ENCODE results near the gene SOX18. TPM values are rescaled to one million over a fixed set of nuclear protein-coding genes. Genes with fewer than 3 reads are reported as not detected.

SOX18 gene
- total and polyA plus RNA-seq, 2 experiments from 2014 or later = 0.21 TPM; not detected in 1

DNA sequence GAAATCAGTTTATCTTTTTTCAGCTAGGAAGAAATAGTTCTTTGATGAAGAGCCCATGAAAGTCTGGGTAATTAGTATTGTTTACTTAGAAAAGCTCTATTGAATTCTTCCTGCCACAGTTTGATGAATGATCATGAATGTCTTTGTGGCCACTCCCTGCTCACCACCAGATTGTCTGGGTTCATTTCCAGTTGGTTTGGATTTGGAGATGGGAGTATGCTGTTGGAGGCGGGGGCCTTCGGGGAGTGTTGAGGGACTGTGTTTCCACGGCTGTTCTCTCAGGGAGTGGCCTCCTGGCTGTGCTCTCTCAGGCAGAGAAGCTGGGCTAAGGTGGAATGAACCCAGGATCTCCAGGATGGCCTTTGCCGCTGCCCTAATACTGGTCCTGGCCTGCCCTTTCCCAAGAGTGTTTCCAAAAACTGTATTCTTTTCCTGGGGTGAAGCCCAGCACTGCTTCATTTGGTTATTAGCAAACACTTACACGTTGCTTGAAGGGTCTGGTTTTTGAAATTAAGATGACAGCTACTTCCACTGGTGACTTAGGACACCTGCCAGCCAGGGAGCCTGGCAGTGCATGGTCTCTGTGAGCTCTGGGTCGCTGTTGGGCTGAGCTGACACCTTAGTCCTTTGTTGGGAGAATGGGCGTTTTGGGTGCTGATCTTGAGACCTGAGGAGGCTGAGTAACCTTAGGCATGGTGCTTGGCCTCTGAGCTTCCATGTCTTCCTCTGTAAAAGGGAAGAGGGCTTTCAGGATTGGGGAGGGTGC lies 45.3 kb downstream of the SOX18 start:
- H3K36me3 Mint-ChIP-seq (ENCODE audit: low read depth) = peaks cover 75% of the 10 kb centered on the region
- Histone ChIP-seq H3K79me2 (replicated peaks; ENCODE audit: insufficient read depth) (peaks cover 15% of the 10 kb centered on the region), H3K36me3 (ENCODE audit: insufficient read depth) (peaks cover 40% of the 10 kb centered on the region), H3K4me1 (ENCODE audit: insufficient read depth) (no peaks in the 10 kb centered on the region), H3F3A (replicated peaks; ENCODE audit: low read depth) (0 out of 2 replicates have a peak, but pooled peaks cover 6% of the 10 kb centered on the region), H2AFZ (no peak overlapping the region), H3K27me3 (ENCODE audit: insufficient read depth) (no peaks in the 10 kb centered on the region), H3K27ac (ENCODE audit: low read depth) (no peak overlapping the region), H4K20me1 (replicated peaks; ENCODE audit: insufficient read depth) (peaks cover 11% of the 10 kb centered on the region), H3K4me3 (no peak overlapping the region), H3K9me2 (ENCODE audit: insufficient read depth) (no peaks in the 10 kb centered on the region), H3K4me2 (no peak overlapping the region)
- ATAC-seq = no peak
- no peak overlapping the region for H3K4me3 Mint-ChIP-seq
- no peaks in the 10 kb centered on the region for H3K4me1 Mint-ChIP-seq
- TF ChIP-seq JUNB (IDR thresholded peaks at IDR 0.05; ENCODE audit: unreplicated experiment) (no peak), ZNF114 (CRISPR knock-in tag; IDR thresholded peaks at IDR 0.05) (no peak), EZH2phosphoT487 (IDR thresholded peaks at IDR 0.05; ENCODE audit: unreplicated experiment) (no peak), NANOG (IDR thresholded peaks at IDR 0.05; ENCODE audit: borderline replicate concordance) (no peak), CREB1 (CRISPR knock-in tag; IDR thresholded peaks at IDR 0.05; ENCODE audit: low read depth) (no peak), EZH2 (IDR thresholded peaks at IDR 0.05; ENCODE audit: low read depth, unreplicated experiment) (no peak), STAT1 (IDR thresholded peaks at IDR 0.05; ENCODE audit: unreplicated experiment) (no peak)
- TF ChIP-seq, protein P1, sequence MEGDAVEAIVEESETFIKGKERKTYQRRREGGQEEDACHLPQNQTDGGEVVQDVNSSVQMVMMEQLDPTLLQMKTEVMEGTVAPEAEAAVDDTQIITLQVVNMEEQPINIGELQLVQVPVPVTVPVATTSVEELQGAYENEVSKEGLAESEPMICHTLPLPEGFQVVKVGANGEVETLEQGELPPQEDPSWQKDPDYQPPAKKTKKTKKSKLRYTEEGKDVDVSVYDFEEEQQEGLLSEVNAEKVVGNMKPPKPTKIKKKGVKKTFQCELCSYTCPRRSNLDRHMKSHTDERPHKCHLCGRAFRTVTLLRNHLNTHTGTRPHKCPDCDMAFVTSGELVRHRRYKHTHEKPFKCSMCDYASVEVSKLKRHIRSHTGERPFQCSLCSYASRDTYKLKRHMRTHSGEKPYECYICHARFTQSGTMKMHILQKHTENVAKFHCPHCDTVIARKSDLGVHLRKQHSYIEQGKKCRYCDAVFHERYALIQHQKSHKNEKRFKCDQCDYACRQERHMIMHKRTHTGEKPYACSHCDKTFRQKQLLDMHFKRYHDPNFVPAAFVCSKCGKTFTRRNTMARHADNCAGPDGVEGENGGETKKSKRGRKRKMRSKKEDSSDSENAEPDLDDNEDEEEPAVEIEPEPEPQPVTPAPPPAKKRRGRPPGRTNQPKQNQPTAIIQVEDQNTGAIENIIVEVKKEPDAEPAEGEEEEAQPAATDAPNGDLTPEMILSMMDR (conservative IDR thresholded peaks at IDR 0.05; ENCODE audit: low read depth in 2 of 2) = no peak
- TF ChIP-seq, protein P2, sequence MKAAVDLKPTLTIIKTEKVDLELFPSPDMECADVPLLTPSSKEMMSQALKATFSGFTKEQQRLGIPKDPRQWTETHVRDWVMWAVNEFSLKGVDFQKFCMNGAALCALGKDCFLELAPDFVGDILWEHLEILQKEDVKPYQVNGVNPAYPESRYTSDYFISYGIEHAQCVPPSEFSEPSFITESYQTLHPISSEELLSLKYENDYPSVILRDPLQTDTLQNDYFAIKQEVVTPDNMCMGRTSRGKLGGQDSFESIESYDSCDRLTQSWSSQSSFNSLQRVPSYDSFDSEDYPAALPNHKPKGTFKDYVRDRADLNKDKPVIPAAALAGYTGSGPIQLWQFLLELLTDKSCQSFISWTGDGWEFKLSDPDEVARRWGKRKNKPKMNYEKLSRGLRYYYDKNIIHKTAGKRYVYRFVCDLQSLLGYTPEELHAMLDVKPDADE (IDR thresholded peaks at IDR 0.05) = no peak
- TF ChIP-seq, protein P3, sequence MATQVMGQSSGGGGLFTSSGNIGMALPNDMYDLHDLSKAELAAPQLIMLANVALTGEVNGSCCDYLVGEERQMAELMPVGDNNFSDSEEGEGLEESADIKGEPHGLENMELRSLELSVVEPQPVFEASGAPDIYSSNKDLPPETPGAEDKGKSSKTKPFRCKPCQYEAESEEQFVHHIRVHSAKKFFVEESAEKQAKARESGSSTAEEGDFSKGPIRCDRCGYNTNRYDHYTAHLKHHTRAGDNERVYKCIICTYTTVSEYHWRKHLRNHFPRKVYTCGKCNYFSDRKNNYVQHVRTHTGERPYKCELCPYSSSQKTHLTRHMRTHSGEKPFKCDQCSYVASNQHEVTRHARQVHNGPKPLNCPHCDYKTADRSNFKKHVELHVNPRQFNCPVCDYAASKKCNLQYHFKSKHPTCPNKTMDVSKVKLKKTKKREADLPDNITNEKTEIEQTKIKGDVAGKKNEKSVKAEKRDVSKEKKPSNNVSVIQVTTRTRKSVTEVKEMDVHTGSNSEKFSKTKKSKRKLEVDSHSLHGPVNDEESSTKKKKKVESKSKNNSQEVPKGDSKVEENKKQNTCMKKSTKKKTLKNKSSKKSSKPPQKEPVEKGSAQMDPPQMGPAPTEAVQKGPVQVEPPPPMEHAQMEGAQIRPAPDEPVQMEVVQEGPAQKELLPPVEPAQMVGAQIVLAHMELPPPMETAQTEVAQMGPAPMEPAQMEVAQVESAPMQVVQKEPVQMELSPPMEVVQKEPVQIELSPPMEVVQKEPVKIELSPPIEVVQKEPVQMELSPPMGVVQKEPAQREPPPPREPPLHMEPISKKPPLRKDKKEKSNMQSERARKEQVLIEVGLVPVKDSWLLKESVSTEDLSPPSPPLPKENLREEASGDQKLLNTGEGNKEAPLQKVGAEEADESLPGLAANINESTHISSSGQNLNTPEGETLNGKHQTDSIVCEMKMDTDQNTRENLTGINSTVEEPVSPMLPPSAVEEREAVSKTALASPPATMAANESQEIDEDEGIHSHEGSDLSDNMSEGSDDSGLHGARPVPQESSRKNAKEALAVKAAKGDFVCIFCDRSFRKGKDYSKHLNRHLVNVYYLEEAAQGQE (IDR thresholded peaks at IDR 0.05; ENCODE audit: unreplicated experiment) = no peak
- H3K9me3 Mint-ChIP-seq = no peaks in the 10 kb centered on the region
- DNase-seq (ENCODE audit: low spot score) = no peak
- H3K27me3 Mint-ChIP-seq (ENCODE audit: insufficient read depth, low read depth, poor library complexity) = no peaks in the 10 kb centered on the region
- no peak overlapping the region for H3K27ac Mint-ChIP-seq

Measured in GM23338 (cell line).